HG03439 (cell line): Measurements from ENCODE around the gene RUFY1.

ENCODE experiments used
- ATAC-seq: cut with Tn5 transposase; IDR thresholded peaks from one replicate; pipeline ENCODE4 v1.9.1; 2021; ENCODE audit warnings: mild to moderate bottlenecking, moderate library complexity; ENCODE audit not compliant: unreplicated experiment

RUFY1 gene

DNA sequence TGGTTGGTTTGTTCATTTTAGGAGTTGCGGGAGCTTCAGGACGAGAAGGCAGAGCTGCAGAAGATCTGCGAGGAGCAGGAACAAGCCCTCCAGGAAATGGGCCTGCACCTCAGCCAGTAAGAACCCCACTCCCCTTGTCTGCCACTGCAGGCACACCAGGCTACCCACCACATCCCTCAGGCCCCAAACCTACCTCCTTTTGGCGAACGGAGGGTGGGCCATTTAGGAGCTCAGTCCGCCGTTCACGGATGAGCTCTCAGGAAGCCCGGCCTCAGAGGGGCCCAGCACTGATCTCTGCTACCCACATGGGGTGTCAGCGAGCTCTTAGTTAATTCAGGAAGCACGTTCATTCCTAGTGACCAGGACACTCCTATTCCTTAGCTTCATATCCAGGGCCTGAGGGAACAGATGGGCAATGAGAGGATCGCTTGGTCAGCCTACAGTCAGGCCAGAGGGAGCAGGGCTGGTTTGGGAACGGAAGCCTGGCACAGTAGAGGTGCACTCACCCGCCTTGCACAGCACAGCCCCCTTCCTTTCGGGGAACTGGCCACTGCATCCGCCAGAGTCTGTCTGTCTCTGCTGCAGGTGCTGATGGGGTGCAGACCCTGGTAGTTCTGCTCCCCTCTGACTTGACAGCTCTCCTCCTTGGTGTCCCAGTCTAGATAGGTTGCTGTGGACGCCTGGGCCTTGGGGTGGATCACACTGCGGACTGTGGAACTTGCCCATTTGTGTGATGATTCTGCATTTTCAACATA, 51.7 kb downstream of the RUFY1 start:
- ATAC-seq, result no peak

DNA sequence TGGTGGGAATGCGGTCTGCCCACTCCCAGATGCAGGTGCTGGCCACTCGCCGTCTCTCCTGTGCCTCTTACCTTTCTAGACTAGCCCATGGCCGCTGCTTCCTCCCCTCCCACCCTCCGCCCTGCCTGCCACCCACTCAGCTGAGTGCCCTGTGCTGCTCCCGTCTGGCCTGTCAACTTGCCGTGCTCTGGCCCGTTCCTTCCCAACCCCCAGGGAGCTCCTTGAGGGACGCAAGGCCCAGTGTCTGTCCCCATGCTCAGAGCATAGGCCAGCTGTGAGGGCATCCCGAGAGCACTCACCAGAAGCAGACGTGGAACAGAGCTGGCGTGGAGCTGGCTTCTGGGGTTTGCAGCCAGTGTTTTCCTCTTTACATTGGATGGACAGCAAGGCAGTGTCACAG, 53.0 kb downstream of the RUFY1 start:
- no peak for ATAC-seq

DNA sequence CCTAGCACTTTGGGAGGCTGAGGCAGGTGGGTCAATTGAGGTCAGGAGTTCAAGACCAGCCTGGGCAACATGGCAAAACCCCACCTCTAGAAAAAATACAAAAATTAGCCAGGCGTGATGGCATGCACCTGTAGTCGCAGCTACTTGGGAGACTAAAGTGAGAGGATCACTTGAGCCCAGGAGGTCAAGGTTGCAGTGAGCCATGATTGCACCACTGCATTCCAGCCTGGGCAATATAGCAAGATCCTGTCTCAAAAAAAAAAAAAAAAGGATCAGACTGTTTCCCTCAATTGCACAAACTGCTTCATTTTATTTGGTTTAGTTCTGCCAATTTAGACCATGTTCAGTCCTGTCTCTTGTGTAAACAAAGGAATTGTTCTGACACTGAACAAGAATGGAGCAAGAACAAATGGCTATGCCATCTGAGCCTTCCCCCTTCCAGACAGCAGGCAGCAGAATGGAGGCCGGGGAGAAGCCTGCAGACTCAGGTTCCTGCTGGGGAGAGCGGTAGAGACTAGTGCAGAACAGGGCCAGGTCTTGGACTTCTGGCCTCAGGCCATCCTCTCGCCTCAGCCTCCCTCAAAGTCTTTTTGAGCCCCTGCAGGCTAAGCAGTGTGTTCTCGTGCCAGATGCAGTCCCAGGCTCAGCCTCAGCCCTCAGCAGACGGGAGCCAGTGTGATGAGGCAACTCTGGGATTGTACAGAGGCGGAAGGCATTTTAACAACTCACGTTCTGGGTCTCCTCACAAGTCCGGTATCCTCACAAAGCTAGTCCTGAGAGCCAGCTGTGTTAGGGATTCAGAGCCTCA, 54.9 kb downstream of the RUFY1 start:
- no peak for ATAC-seq

DNA sequence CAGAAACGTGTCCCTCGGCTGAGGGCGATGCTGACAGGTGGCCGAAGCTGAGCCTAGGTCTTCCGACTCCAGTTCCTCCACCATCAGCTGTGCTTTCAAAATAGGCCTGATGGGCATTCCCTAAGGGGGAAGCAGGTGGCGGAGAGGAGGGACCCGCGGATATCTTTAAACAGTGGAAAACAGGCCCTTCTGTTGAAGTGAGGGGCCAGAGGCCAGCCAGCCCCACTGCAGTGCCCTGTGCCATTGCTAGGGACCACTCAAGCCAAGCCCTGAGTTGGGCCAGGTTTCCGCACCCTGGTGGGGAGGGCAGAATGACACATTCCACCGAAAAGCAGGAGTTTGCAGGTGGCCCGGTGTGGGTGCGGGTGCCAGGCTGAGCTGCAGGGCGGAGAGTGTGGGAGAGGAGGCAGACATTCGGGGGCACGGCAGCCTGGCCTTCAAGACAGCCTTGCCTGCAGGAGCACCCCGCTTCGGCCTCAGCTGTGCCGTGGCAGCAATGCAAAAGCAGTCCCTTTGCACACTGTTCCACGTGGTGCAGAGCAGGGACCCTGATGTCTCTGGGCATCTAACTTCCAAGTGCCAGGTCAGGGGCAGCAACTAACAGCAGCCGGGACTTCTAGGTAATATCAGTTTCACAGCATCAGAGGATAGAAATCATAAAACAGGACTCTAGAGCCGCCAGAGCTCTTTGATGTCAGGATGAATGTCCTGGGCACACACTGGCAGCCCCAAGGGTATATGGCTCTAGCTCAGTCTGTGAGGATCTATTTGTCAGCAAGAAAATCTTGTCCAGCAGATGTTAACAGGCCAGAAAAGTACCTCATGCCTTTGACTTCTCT, 55.9 kb downstream of the RUFY1 start:
- no peak for ATAC-seq

DNA sequence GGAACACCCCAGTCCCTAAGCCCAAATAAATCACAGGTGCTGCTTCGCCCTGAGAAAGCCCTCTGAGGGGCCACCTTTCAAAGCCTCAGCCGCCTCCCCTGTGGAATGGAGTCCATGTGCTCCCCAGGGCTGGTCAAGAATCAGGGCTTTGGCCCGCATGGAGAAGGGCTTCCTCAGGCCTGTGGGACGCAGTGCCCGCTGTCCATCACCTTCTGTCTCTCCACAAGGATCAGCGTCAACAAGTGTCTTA, 56.5 kb downstream of the RUFY1 start:
- ATAC-seq, result no peak

DNA sequence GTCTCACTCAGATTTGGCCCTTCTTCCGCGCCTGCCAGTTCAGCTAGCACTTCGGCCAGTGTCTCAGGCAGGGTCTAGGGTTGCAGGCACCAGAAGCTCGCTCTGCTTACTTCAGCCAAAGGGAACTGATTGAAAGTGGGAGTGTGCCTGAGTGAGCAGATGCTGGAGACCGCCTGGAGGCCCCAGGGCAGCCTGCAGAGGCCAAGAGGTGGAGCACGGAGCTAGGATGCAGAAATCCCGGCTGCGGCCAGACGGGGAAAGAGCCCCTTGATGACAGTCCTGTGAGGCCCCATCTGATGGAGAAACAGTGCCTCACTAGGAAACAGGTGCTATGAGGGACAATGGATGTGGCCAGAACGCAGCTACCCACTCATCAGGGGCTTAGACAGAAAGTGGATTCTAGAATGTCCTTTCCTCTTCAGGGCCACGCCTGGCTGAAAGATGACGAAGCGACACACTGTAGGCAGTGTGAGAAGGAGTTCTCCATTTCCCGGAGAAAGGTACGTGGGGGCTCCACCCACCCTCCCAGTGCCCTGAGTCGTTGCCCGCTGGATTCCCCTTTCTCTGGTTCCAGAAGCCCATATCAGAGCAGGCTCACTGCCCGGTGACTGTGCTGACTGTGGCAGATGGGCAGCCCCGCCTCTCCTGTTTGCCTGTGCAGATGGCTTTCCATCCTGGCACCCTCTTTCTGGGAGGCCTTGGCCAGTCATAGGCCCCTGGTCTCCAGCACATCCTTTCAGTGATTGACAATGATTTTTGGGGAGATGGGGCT, 57.0 kb downstream of the RUFY1 start:
- no peak for ATAC-seq

DNA sequence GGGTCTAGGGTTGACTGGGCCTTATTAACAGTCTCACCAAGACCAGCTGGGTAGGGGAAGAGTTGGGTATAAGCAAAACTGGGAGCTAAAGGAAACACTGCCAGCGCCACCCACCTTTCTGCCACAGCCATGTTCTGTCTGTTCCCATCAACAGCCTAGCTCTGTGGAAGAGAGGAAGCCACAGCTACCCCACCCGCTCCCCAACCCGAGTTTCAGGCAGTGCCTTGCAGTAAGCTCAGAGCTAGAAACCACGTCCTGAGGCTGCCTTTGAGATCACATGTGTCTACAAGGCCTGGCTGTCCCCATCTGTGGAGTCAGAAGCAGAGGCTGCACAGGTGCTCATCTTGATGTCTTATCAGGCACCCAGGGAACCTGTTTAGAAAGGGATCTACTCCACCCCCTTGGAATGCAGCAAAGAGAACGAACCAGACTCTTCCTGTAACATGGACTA, 57.8 kb downstream of the RUFY1 start:
- no peak for ATAC-seq

DNA sequence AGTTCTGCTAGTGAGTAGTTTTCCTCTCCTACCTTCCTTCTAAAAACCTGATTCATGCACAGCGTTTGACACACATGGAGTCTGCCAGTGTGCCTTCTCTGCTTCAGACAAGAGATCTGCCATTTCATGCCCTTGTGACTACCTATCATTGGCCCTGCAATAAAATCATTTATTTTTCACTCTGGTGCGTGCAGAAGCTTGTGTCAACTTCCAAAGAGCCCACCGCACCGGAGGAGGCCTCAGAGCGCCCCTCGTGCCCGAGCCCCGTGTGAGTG, 59.4 kb downstream of the RUFY1 start:
- no peak for ATAC-seq

DNA sequence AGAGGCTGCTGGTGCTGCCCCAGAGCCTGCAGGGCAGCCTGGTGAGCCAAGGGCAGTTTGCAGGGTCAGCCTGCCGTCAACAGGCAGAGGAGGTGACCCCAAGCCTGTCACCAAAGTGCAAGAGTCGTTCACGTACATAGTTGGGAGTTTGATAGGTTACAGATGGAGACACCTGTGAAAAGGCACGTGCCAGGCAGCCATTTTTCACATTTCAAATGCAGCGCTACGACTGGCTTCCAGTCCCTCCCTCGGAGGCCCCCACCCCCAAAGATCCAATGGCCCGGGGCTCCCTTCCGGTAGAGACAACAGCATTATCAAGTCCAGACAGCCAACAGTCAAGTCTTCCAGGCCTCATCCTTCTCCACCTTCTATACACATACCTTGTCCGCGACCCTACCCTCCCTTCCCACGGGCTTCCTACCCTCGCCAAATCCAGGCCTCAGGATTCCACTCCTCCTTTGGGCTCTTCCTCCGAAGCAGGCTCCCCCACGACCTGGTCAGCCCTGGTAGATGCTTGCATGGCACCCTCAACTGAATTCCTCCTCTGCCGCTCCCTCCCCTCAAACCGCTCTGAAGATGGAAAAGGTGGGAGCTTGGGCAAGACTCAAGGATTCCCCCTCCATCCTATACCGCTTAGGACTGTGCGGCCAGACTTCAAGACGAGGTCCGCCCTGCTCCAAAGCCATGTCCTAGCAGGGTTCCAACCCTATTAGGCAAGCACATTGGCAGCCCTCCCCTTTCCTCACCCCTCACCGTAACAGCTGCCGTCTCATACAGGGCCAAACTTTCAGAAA, 60.0 kb downstream of the RUFY1 start:
- no peak for ATAC-seq

DNA sequence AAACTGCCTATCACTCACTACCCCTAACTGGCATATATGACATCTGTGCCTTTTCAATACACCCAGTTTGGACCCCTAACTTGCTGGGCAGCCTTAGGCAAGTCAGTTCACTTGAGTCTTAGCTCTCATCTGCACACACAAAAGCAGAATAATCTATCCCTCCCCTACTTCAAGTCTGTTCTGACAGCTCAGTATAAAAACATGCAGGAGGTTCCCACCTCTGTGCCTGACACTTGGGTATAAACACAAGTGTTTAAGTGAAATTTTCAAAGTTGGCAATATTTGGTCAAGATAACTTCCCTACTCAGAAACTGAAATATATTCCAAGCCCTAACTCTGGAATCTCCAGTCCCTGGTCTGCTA, 60.5 kb downstream of the RUFY1 start:
- no peak for ATAC-seq

DNA sequence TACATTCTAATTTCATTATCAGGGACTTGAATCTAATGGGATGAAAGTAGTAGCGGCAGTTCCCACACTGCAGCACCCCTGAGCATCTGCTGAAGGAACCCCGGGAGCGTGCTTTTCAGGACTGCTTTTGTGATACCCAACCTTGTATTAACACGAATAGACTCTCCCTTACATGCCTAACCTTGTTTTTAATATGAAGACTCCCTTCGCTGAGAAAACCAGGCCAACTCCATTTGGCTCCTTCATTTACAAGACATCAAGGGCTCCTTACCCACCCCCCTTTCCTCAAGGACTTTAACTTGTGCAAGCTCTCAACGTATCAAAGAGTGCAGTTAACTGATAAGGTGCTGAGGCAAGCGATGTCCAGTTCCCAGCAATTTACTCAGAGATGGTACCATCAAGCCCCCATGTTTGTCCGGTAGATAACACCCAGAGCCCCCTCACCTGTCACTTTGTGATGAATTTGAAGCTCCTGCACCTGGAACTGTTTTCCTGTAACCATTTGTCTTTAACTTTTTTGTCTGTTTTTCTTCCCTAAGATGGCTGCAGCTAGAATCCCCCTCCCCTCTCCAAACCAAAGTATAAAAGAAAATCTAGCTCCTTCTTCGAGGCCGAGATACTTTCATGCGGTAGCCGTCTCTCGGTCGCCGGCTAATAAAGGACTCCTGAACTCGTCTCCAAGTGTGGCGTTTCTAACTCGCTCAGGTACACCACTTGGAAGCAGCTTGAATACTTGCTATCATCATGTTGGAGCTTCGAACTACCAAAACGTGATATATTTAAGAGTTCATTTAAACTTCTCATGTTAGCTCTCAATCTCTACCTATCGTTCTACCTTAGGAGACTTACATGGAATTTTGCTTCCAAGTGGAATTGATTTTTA, 62.5 kb downstream of the RUFY1 start:
- no peak for ATAC-seq

DNA sequence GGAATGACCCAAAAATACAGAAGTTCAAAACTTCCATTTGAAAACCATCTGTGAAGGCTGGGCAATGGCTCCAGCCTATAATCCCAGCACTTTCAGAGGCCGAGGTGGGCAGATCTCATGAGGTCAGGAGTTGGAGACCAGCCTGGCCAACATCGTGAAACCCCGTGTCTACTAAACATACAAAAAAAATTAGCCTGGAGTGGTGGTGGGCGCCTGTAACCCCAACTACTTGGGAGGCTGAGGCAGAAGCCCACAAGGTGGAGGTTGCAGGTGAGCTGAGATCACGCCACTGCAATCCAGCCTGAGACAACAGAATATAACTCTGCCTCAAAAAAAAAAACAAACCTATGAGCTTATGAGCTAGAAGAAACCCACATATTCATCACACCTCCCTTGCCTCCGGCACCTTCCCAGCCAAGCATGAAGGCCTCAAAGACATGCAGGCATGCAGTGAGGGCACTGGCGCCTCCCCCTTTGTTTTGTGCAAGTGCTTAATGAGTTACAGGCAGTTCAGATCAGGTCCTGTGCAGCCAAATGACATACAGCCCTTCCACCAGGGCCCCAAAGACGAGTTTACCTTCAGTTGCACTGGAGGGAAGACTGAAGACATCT, 63.2 kb downstream of the RUFY1 start:
- ATAC-seq, result no peak

DNA sequence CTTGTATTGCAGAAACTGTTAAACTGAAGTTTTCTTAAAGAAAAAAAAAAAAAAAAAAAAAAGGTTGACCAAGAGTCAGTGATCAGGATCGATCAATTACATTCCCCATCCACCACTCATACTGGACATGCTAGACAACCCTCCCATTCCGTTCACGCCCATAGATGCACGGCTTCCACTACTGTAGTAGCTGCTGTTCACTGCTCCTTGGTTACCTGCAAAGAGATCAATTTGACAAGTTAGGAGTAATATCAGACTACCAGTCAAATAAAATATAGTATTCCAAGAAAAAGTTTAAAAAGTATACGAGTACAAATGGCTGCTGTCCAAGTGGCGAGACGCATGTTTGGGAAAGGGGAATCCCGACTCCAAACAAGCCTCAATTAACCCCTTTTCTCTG, 64.4 kb downstream of the RUFY1 start:
- no peak for ATAC-seq

DNA sequence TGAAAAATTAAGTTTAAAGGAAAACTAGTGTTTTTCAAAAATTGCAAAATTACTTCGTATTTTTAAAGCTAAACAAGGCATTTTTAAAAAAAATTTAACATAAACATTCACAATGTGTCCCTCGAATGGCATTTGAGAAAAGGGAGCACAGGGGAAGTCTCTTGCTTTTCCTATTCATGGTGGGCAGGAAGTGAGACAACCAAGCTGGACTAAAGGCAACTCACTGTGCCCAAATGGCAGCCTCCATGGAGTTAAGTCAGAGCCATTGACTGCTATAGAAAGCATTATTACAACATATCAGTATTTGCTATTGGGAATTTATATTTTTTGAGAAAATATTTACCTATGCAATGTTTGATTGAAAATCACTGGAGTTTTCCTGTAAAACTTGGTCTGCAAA, 64.8 kb downstream of the RUFY1 start:
- ATAC-seq, result no peak

DNA sequence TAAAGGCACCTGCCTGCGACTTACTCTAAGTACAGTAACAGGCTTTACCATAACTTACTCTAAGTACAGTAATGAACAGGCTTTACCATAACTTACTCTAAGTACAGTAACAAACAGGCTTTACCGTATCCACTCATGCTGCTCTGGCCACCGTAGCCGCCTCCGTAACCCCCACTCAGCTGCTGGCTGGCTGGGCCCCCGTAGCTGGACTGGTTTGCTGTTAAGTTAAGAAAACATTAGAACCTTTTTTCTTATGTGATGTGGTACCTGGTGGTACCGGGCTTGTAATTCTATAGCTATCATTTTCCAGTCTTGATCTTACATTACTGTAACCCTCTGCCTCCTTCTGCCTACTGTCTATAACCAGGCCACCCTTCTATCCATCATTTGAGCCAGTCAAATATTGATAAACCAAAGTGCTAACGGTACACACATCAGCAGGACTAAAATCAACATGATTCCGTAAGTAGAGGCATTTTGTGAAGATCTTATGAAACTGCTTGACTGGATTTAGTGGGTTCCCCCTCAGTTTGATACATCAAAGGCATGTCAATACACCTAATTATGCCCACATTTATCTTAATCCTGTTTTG, 65.7 kb downstream of the RUFY1 start:
- no peak for ATAC-seq

DNA sequence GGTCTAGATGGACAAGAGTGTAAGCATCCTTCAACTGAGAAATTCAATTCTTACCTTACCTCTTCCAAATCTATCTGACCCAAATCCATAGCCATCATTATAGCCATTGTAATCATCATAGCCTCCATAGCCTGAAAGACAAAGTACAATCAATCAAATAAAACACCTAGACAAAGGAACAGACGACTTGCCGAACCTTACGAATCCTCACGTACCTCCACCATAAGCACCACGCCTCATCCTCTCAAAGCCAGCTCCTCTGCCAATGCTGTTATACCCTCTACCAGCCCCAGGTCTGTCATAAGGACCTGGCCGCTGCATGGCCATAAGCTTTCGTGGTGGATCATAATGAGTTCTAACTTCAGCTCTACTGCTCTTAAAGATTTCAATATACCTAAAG, 67.6 kb downstream of the RUFY1 start:
- no peak for ATAC-seq

DNA sequence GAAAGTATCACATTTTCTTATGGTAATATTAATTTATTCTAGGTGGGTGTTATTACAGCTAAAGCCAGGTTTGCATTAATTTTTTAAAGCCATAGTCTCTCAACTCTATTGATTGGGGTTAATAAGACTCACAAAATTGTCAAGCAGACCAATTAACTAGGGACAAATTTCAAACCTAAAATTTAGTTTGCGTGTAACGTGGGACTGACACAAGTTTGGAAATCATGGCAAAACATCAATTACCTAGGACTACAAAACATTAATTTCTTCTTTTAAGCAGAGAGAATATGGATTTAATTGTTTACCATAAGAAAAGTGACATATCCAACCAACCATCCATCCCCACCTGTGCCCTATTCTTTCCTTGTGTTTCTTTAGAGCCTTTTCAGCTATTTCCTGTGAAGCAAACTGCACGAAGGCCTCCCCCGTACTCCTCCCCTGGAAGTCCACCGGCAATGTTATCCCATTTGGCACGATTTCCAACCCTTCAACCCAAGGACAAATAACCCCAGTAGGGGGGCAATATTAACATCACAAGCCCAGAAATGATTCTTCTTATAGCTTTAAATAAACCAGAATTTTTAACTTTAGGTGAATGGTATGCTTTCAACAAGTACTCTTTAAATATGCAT, 68.7 kb downstream of the RUFY1 start:
- ATAC-seq, result no peak

DNA sequence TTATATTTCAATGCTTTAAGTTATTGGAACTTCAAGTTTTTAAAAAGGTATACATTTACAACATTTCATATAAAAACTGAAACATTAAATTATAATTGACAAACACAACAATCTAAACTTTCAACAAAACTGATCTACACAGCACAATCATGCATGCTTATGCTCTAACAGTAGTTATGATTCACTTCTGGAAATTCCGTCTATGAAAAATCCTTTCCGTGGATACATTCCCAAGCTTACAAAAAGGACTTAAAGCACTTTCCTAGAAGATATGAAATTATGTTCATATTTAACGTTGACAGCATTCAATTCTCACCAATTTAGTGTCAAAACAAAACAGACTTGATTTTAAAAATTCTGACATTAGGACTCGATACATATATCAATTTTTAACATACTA, 69.4 kb downstream of the RUFY1 start:
- no peak for ATAC-seq
